Activated T-cell treated with anti-CD3 and anti-CD28 coated beads, Interleukin-2, amount 50 U/mL, for 24 hours (primary cell): ENCODE results near the gene CAD.

Experiments used
- DNase-seq: peaks from one replicate; pipeline ENCODE4 v3.0.0-alpha.2; 2020
- H3K27ac Mint-ChIP-seq: 2 replicates; pipeline ENCODE4 v1.8.0; 2020; ENCODE audit warnings: mild to moderate bottlenecking, mixed read lengths
- H3K27me3 Mint-ChIP-seq: 2 replicates; pipeline ENCODE4 v1.8.0; 2020; ENCODE audit warnings: mixed read lengths
- H3K36me3 Mint-ChIP-seq: 2 replicates; pipeline ENCODE4 v1.8.0; 2020; ENCODE audit warnings: low read depth, mixed read lengths
- H3K4me1 Mint-ChIP-seq: 2 replicates; pipeline ENCODE4 v1.8.0; 2020; ENCODE audit warnings: low read depth, mixed read lengths
- H3K4me3 Mint-ChIP-seq: 2 replicates; pipeline ENCODE4 v1.8.0; 2020; ENCODE audit warnings: mild to moderate bottlenecking, moderate library complexity, mixed read lengths
- H3K9me3 Mint-ChIP-seq: 2 replicates; pipeline ENCODE4 v1.8.0; 2020; ENCODE audit warnings: mixed read lengths

Gene CAD

DNA sequence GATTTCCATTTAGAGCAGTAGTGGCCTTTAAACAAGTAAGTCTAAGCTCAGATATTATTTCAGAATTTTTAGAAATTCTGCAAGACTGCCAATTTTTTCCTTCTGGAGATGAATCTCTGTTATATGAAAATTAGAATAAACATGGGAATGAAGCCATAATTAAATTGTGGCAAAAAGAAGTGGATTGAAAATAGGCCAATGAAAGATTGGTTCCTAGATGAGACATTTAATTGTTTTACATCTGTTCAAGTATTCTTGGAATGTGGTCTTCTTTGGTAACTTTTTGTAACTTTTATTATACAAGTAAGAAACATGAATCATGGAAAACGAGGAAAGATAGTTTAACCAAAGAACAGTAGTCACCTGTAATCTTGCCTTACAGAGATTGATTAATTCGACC, 10.3 kb downstream of the CAD start:
- Mint-ChIP-seq H3K27ac (no peak overlapping the region), H3K4me1 (no peaks in the 10 kb centered on the region), H3K36me3 (peaks cover 96% of the 10 kb centered on the region), H3K27me3 (no peaks in the 10 kb centered on the region), H3K9me3 (no peaks in the 10 kb centered on the region), H3K4me3 (no peak overlapping the region)
- no peak for DNase-seq

DNA sequence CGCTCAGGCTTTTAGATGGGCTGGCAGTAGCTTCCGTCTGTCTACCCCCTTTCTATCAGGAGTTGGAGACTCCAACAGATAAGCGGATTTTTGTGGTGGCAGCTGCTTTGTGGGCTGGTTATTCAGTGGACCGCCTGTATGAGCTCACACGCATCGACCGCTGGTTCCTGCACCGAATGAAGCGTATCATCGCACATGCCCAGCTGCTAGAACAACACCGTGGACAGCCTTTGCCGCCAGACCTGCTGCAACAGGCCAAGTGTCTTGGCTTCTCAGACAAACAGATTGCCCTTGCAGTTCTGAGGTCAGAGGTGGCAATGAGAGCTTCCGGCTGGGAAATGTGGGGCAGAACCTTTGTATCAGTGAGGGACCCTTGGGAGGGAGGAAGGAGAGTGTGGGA, 14.8 kb downstream of the CAD start:
- H3K4me1 Mint-ChIP-seq, result no peaks in the 10 kb centered on the region
- no peak overlapping the region for H3K27ac Mint-ChIP-seq
- H3K27me3 Mint-ChIP-seq, result no peaks in the 10 kb centered on the region
- no peaks in the 10 kb centered on the region for H3K9me3 Mint-ChIP-seq
- peaks cover 96% of the 10 kb centered on the region for H3K36me3 Mint-ChIP-seq
- no peak overlapping the region for H3K4me3 Mint-ChIP-seq
- DNase-seq, result no peak

DNA sequence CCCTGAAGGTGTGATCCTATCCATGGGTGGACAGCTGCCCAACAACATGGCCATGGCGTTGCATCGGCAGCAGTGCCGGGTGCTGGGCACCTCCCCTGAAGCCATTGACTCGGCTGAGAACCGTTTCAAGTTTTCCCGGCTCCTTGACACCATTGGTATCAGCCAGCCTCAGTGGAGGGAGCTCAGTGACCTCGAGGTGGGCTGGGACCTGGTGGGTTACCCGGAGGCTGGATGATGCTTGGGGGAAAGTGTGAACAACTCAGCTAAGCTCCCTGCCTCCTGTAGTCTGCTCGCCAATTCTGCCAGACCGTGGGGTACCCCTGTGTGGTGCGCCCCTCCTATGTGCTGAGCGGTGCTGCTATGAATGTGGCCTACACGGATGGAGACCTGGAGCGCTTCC, 16.2 kb downstream of the CAD start:
- Mint-ChIP-seq H3K27ac (no peak overlapping the region), H3K4me3 (no peak overlapping the region), H3K27me3 (no peaks in the 10 kb centered on the region), H3K4me1 (no peaks in the 10 kb centered on the region), H3K9me3 (no peaks in the 10 kb centered on the region), H3K36me3 (peaks cover 96% of the 10 kb centered on the region)
- DNase-seq, result no peak

DNA sequence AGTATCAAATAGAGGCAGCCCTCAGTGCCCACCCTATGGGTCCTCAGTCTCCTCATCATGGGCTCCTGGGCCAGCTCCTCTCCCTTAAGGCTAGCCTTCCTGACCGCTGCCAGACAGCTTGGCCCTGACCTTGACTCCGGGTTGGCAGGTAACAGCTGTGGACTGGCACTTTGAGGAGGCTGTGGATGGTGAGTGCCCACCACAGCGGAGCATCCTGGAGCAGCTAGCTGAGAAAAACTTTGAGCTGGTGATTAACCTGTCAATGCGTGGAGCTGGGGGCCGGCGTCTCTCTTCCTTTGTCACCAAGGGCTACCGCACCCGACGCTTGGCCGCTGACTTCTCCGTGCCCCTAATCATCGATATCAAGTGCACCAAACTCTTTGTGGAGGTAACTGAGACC, 19.0 kb downstream of the CAD start:
- Mint-ChIP-seq H3K27me3 (no peaks in the 10 kb centered on the region), H3K4me3 (no peak overlapping the region), H3K4me1 (no peaks in the 10 kb centered on the region), H3K27ac (peak overlapping the region; percentile 16), H3K36me3 (peaks cover 100% of the 10 kb centered on the region), H3K9me3 (no peaks in the 10 kb centered on the region)
- no peak for DNase-seq

DNA sequence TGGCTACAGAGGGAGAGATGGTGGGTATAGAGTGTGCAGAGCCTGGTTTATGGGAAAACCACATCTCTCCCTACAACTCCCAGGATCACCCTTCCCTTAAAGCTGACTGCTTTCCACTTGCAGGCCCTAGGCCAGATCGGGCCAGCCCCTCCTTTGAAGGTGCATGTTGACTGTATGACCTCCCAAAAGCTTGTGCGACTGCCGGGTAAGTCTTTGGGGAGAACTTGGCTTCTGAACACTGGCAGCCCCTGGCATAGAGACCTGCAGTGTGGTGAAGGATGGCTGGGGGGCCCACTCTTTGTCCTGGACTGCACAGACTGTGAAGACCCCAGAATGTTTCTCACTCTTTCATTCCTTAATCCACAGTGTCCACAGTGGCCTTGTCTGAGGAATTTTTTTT, 19.5 kb downstream of the CAD start:
- Mint-ChIP-seq H3K9me3 (no peaks in the 10 kb centered on the region), H3K36me3 (peaks cover 100% of the 10 kb centered on the region), H3K4me1 (no peaks in the 10 kb centered on the region), H3K4me3 (no peak overlapping the region), H3K27me3 (no peaks in the 10 kb centered on the region), H3K27ac (peak overlapping the region; percentile 16)
- DNase-seq, result no peak

DNA sequence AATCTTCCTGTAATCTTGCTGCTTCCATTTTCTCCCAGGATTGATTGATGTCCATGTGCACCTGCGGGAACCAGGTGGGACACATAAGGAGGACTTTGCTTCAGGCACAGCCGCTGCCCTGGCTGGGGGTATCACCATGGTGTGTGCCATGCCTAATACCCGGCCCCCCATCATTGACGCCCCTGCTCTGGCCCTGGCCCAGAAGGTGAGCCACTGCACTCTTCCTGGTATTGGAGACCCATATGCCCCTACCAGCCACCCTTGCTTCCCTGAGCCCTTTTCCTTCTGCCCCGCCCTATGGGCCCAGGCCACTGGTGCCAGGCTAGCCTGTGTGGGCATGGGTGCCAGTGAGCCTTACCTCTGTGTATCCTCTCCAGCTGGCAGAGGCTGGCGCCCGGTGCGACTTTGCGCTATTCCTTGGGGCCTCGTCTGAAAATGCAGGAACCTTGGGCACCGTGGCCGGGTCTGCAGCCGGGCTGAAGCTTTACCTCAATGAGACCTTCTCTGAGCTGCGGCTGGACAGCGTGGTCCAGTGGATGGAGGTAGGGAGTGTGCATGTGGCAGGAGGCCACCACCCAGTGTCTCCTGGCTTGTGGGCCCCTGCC, 20.3 kb downstream of the CAD start:
- Mint-ChIP-seq H3K9me3 (no peaks in the 10 kb centered on the region), H3K27me3 (no peaks in the 10 kb centered on the region), H3K27ac (no peak overlapping the region), H3K36me3 (peaks cover 100% of the 10 kb centered on the region), H3K4me3 (no peak overlapping the region), H3K4me1 (no peaks in the 10 kb centered on the region)
- no peak for DNase-seq

DNA sequence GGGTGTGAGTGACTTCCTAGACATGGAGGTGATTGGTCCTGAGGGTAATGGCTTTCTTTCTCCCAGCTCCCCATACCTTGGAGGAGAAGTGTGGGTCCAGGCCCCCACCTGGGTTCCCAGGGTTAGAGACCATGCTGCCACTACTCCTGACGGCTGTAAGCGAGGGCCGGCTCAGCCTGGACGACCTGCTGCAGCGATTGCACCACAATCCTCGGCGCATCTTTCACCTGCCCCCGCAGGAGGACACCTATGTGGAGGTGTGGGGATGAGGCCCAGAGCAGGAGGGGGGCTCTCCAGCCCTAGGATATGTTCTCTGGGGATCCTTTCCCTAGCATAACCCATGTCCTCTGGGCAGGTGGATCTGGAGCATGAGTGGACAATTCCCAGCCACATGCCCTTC, 21.8 kb downstream of the CAD start:
- Mint-ChIP-seq H3K4me3 (no peak overlapping the region), H3K27me3 (no peaks in the 10 kb centered on the region), H3K27ac (no peak overlapping the region), H3K9me3 (no peaks in the 10 kb centered on the region), H3K4me1 (no peaks in the 10 kb centered on the region), H3K36me3 (peaks cover 100% of the 10 kb centered on the region)
- no peak for DNase-seq

DNA sequence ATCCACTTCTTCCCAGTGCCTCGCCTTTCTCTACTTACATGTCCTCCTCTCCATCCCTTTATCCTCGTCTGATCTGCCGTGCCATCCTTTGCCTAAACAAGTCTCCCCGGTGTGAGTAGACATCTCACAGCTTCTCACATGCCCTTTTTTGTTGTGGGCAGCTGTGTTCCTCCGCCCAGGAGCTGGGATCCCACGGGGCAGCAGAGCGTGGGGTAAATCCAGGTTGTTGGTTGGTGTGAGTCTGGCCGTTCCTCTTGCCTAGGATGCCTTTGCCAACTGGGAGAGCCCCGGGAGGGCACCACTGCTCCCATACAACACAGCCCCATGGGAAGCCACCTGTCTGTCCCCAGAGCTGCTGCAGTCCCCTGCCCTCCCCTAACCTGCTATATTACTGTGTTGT, 23.2 kb downstream of the CAD start:
- Mint-ChIP-seq H3K4me1 (no peaks in the 10 kb centered on the region), H3K27me3 (no peaks in the 10 kb centered on the region), H3K4me3 (no peak overlapping the region), H3K27ac (peak overlapping the region; percentile 27), H3K36me3 (peaks cover 95% of the 10 kb centered on the region), H3K9me3 (no peaks in the 10 kb centered on the region)
- no peak for DNase-seq

DNA sequence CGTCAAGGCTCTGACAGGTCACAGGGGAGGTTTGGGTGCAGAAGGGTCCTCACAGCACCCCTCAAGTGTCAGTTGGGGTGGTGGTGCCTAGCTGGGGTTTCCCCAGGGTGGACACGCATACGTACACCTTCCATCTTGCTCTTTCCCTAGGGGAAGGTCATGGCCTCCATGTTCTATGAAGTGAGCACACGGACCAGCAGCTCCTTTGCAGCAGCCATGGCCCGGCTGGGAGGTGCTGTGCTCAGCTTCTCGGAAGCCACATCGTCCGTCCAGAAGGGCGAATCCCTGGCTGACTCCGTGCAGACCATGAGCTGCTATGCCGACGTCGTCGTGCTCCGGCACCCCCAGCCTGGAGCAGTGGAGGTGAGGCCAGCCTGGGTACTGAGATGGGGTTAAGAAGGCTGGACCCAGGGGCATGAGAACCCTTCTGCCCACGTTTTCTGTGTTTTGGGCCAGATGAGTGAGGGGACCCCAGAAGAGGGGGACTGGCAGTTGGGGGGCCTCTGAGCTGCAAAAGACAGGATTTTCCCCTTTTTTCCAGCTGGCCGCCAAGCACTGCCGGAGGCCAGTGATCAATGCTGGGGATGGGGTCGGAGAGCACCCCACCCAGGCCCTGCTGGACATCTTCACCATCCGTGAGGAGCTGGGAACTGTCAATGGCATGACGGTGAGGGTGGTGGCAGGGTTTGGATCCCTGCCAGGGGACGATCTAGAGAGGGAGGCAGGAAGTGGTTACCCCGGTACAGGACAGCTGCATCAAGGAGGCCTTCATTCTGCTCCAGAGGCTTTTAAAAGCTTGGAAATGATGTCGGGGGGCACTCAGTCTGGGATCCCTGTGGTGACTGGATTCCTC, 24.8 kb downstream of the CAD start:
- no peaks in the 10 kb centered on the region for H3K27me3 Mint-ChIP-seq
- H3K4me3 Mint-ChIP-seq, result no peak overlapping the region
- no peaks in the 10 kb centered on the region for H3K4me1 Mint-ChIP-seq
- no peaks in the 10 kb centered on the region for H3K9me3 Mint-ChIP-seq
- H3K27ac Mint-ChIP-seq, result peak overlapping the region; percentile 22
- DNase-seq, result no peak
- peaks cover 79% of the 10 kb centered on the region for H3K36me3 Mint-ChIP-seq

DNA sequence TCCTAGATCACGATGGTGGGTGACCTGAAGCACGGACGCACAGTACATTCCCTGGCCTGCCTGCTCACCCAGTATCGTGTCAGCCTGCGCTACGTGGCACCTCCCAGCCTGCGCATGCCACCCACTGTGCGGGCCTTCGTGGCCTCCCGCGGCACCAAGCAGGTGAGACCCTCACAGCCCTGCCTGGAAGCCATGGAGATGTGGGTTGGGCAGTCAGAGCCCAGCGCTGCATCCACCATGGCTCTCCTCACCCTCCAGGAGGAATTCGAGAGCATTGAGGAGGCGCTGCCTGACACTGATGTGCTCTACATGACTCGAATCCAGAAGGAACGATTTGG, 25.4 kb downstream of the CAD start:
- H3K9me3 Mint-ChIP-seq, result no peaks in the 10 kb centered on the region
- peaks cover 73% of the 10 kb centered on the region for H3K36me3 Mint-ChIP-seq
- no peaks in the 10 kb centered on the region for H3K4me1 Mint-ChIP-seq
- H3K27me3 Mint-ChIP-seq, result no peaks in the 10 kb centered on the region
- H3K27ac Mint-ChIP-seq, result no peak overlapping the region
- DNase-seq, result no peak
- no peak overlapping the region for H3K4me3 Mint-ChIP-seq

DNA sequence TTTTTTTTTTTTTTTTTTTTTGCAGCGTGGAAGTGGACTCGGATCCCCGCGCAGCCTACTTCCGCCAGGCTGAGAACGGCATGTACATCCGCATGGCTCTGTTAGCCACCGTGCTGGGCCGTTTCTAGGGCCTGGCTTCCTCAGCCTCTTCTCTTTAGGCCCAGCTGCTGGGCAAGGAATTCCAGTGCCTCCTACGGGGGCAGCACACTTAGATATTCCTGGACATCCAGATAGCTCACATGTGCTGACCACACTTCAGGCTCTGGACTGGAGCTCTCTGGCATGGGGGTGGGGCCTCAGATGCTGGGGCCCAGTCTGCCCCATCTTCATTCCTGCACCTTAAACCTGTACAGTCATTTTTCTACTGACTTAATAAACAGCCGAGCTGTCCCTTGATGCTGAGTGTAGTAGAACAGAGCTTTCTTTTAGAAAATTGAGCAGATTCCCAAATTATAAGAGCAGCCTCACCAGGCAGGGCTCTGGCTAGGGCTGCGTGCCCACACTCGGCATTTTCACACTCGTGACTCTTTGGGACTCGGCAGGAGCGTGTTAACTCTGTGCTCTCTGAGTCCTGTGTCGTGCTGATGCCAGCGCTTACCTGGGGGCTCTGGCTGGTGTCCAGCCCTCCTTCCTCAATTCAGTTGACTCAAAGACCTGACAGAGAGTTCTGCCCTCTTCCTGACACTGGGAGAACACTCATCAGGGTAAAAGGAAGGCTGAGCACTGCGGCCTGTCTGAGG, 26.4 kb downstream of the CAD start:
- no peak for DNase-seq
- H3K36me3 Mint-ChIP-seq, result peaks cover 63% of the 10 kb centered on the region

DNA sequence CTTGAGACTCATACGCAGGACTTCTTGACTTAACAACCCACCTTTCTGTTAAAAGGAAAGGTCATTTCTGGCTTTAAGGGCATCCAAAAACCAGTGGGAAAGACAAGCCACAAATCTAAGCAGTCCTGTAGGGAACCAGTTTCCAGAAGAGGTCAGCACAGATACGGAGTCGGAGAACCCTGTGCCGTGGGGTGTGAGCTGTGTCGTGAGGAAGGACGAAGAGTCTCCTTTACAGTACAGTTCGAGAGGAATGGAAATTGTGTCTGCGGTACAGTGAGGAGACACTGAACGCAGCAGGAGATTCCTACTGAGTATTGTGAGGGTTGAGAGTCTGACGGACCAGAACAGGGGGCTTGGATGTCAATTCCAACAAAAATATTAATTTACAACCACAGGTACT, 27.9 kb downstream of the CAD start:
- Mint-ChIP-seq H3K36me3 (peaks cover 47% of the 10 kb centered on the region), H3K9me3 (no peaks in the 10 kb centered on the region), H3K4me3 (no peak overlapping the region), H3K4me1 (no peaks in the 10 kb centered on the region), H3K27ac (no peak overlapping the region), H3K27me3 (no peaks in the 10 kb centered on the region)
- no peak for DNase-seq

More for the DNA sequence above, 26.4 kb downstream of the CAD start:
- H3K27me3 Mint-ChIP-seq, result no peaks in the 10 kb centered on the region
- H3K9me3 Mint-ChIP-seq, result no peaks in the 10 kb centered on the region
- no peaks in the 10 kb centered on the region for H3K4me1 Mint-ChIP-seq
- H3K4me3 Mint-ChIP-seq, result no peak overlapping the region
- no peak overlapping the region for H3K27ac Mint-ChIP-seq

DNA sequence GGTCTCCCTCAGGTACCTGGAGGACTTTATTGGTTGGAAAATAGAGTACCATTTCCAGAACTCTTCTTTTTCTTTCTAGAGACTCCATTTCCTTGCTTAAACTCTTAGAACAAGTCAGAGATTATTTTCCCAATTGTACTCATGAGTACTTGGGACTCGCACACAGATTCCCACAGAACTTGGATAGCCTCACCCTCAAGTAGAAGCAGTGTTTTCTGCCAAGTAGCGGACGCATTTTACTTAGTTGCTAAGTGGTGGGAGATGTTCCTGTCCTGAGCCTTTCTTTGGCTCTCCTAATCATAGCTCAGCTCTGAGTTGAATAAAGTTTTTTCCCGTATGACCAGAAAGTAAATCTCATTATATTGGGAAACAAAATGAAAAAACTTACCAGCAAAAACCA, 28.5 kb downstream of the CAD start:
- Mint-ChIP-seq H3K36me3 (peaks cover 42% of the 10 kb centered on the region), H3K4me3 (no peak overlapping the region), H3K27me3 (no peaks in the 10 kb centered on the region), H3K4me1 (no peaks in the 10 kb centered on the region), H3K9me3 (no peaks in the 10 kb centered on the region), H3K27ac (peak overlapping the region; percentile 22)
- no peak for DNase-seq

DNA sequence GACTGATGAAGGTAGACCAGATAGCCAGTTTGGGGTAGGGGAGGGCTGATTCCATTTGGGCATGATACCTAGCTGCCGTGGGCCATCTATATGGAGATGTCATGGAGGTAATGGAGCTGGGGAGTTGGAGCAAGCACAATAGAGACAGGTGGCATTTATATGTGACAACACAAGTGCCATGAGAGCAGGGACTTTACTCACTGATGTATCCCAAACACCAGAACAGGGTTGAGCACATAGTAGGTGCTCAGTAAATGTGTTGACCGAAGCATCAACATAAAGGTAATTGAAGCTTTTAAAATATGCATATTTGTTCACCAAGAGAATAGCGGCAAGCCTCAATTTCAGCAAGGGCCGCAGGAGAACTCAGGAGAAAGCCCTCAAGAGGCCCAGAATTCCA, 30.7 kb downstream of the CAD start:
- Mint-ChIP-seq H3K4me3 (no peak overlapping the region), H3K4me1 (no peaks in the 10 kb centered on the region), H3K9me3 (no peaks in the 10 kb centered on the region), H3K36me3 (peaks cover 20% of the 10 kb centered on the region), H3K27ac (no peak overlapping the region), H3K27me3 (peaks cover 14% of the 10 kb centered on the region)
- no peak for DNase-seq
